HCT116 (cell line): ENCODE data around the gene KLF16. TPM values are rescaled to one million over a fixed set of nuclear protein-coding genes. Genes with fewer than 3 reads are reported as not detected.

Experiments used
- ATAC-seq: fragments of 200-7000 bp; cut with Tn5 transposase; 2 replicates; pipeline ENCODE4 v1.9.1; 2020; ENCODE audit warnings: mild to moderate bottlenecking, moderate library complexity
- BruUV-seq: library from RNA; stranded (reverse); fragments of 400-500 nt; replicated peaks from 2 replicates; lab custom pipeline; 2021; lab: Mats Ljungman, UMichigan
- CTCF ChIA-PET: fragments of 300-600 bp; sonication (Branson Sonifier 250); formaldehyde crosslinking; loops from one replicate; lab custom pipeline; 2021; ENCODE audit warnings: antibody characterized with exemption; lab: Charles Lee
- POLR2A ChIA-PET: fragments of 300-600, 350-600 bp; sonication (Branson Sonifier 250); formaldehyde crosslinking; loops from one replicate; lab custom pipeline; 2021; ENCODE audit warnings: antibody characterized with exemption; lab: Charles Lee
- RAD21 ChIA-PET, 2 experiments: fragments of 300-600 bp; sonication (Branson Sonifier 250); formaldehyde crosslinking; loops; one replicate each; lab custom pipeline; 2023; ENCODE audit warnings: low total read pairs in 2 of 2; ENCODE audit not compliant: uncharacterized antibody in 2 of 2, unreplicated experiment in 2 of 2, low non-redundant PET in 1 of 2; lab: Charles Lee
- DNase-seq: peaks from one replicate; pipeline ENCODE4 v3.0.0-alpha.2; 2010; ENCODE audit warnings: low read depth, low spot score
- H2AFZ ChIP-seq: fragments of 200-600 bp; shearing (Covaris generic), sonication (generic); 2 replicates; pipeline ENCODE4 v1.6.1; 2017; ENCODE audit warnings: low read depth, mixed run types, mixed read lengths, antibody characterized with exemption, low read length; ENCODE audit not compliant: poor library complexity, severe bottlenecking
- H3K27ac ChIP-seq: 2 replicates; pipeline ENCODE4 v1.5.1; 2012; ENCODE audit warnings: low read depth, low read length
- H3K27me3 ChIP-seq: fragments of 200-600 bp; sonication (generic); 2 replicates; pipeline ENCODE4 v1.6.1; 2016; ENCODE audit warnings: mixed run types, low read length, mixed read lengths; ENCODE audit not compliant: insufficient read depth
- H3K36me3 ChIP-seq, 2 experiments: fragments of 200-500 bp in 1 of 2; fragments of 200-600 bp in 1 of 2; sonication (Bioruptor generic) in 1 of 2; sonication (generic) in 1 of 2; 2 replicates each; pipeline versions ENCODE4 v1.5.1 to v1.6.1; 2014 to 2016; ENCODE audit warnings: low read length in 2 of 2, inconsistent platforms in 1 of 2, mixed read lengths in 1 of 2, mixed run types in 1 of 2; ENCODE audit not compliant: insufficient read depth in 2 of 2, control insufficient read depth in 1 of 2
- H3K4me1 ChIP-seq, 2 experiments: fragments of 200-600 bp in 1 of 2; sonication (generic) in 1 of 2; 2 replicates each; pipeline versions ENCODE4 v1.5.1 to v1.6.1; 2012 to 2017; ENCODE audit warnings: low read length in 2 of 2, inconsistent platforms in 1 of 2, mild to moderate bottlenecking in 1 of 2, mixed read lengths in 1 of 2, mixed run types in 1 of 2, moderate library complexity in 1 of 2; ENCODE audit not compliant: insufficient read depth in 2 of 2, control insufficient read depth in 1 of 2
- H3K4me2 ChIP-seq: fragments of 200-600 bp; sonication (generic); 2 replicates; pipeline ENCODE4 v1.6.1; 2017; ENCODE audit warnings: mixed run types, low read length, mixed read lengths
- H3K4me3 ChIP-seq, 2 experiments: fragments of 200-600 bp in 1 of 2; sonication (generic) in 1 of 2; replicated peaks in 1 of 2; 2 replicates each; pipeline ENCODE4 v1.5.1; 2011 to 2016; ENCODE audit warnings: low read length in 2 of 2, control low read depth in 1 of 2, low read depth in 1 of 2, mild to moderate bottlenecking in 1 of 2, mixed read lengths in 1 of 2, mixed run types in 1 of 2
- H3K79me2 ChIP-seq: fragments of 200-600 bp; sonication (generic); 2 replicates; pipeline ENCODE4 v1.6.1; 2017; ENCODE audit warnings: mild to moderate bottlenecking, mixed run types, low read length, moderate library complexity, mixed read lengths; ENCODE audit not compliant: insufficient read depth
- H3K9ac ChIP-seq: fragments of 200-600 bp; sonication (generic); 2 replicates; pipeline ENCODE4 v1.6.1; 2016; ENCODE audit warnings: low read length, mixed read lengths
- H3K9me2 ChIP-seq: fragments of 200-600 bp; sonication (generic), shearing (Covaris generic); 2 replicates; pipeline ENCODE4 v1.6.1; 2017; ENCODE audit warnings: mixed run types, mild to moderate bottlenecking, moderate library complexity; ENCODE audit not compliant: insufficient read depth
- H3K9me3 ChIP-seq, 2 experiments: fragments of 200-500 bp in 1 of 2; fragments of 200-600 bp in 1 of 2; sonication (Bioruptor generic) in 1 of 2; sonication (generic) in 1 of 2; 2 replicates each; pipeline ENCODE4 v1.6.1; 2014 to 2017; ENCODE audit warnings: low read length in 2 of 2, mixed read lengths in 2 of 2, inconsistent platforms in 1 of 2, low read depth in 1 of 2, mild to moderate bottlenecking in 1 of 2, mixed run types in 1 of 2, moderate library complexity in 1 of 2; ENCODE audit not compliant: control insufficient read depth in 1 of 2, insufficient read depth in 1 of 2
- H4K20me1 ChIP-seq: fragments of 200-600 bp; sonication (generic), shearing (Covaris generic); 2 replicates; pipeline ENCODE4 v1.6.1; 2017; ENCODE audit warnings: mixed run types, mild to moderate bottlenecking, moderate library complexity; ENCODE audit not compliant: insufficient read depth
- ATF3 ChIP-seq: IDR thresholded peaks from 2 replicates; pipeline ENCODE4 v1.6.1; 2012
- CBX3 ChIP-seq: IDR thresholded peaks from 2 replicates; pipeline ENCODE4 v1.6.1; 2012; ENCODE audit warnings: low read depth
- CEBPB ChIP-seq: IDR thresholded peaks from 2 replicates; pipeline ENCODE4 v1.6.1; 2012; ENCODE audit warnings: low read depth
- EGR1 ChIP-seq: IDR thresholded peaks from 2 replicates; pipeline ENCODE4 v1.6.1; 2012; ENCODE audit warnings: low read depth
- ELF1 ChIP-seq: IDR thresholded peaks from 2 replicates; pipeline ENCODE4 v1.6.1; 2012; ENCODE audit warnings: low read depth, borderline replicate concordance
- EZH2 ChIP-seq: fragments of 200-600 bp; sonication (generic); IDR thresholded peaks from 2 replicates; pipeline ENCODE4 v1.6.1; 2017; ENCODE audit warnings: antibody characterized with exemption, mixed run types
- EZH2phosphoT487 ChIP-seq: fragments of 200-600 bp; IDR thresholded peaks from 2 replicates; pipeline ENCODE4 v1.6.1; 2018; ENCODE audit warnings: antibody characterized with exemption, borderline replicate concordance
- FOSL1 ChIP-seq: IDR thresholded peaks from 2 replicates; pipeline ENCODE4 v1.6.1; 2012; ENCODE audit warnings: low read depth
- JUND ChIP-seq: IDR thresholded peaks from 2 replicates; pipeline ENCODE4 v1.6.1; 2012
- MAX ChIP-seq: IDR thresholded peaks from 2 replicates; pipeline ENCODE4 v1.6.1; 2012
- POLR2A ChIP-seq: IDR thresholded peaks from 2 replicates; pipeline ENCODE4 v1.7.0; 2011; ENCODE audit warnings: borderline replicate concordance; ENCODE audit not compliant: insufficient read depth, insufficient read length; ENCODE audit errors: extremely low read depth
- POLR2AphosphoS5 ChIP-seq: IDR thresholded peaks from 2 replicates; pipeline ENCODE4 v1.6.1; 2011; ENCODE audit warnings: mild to moderate bottlenecking, low read depth, low read length, moderate library complexity
- RAD21 ChIP-seq: IDR thresholded peaks from 2 replicates; pipeline ENCODE4 v1.6.1; 2012; ENCODE audit warnings: low read depth, mild to moderate bottlenecking
- SIN3A ChIP-seq: IDR thresholded peaks from 2 replicates; pipeline ENCODE4 v1.6.1; 2012; ENCODE audit warnings: low read depth
- SP1 ChIP-seq: IDR thresholded peaks from 2 replicates; pipeline ENCODE4 v1.6.1; 2012; ENCODE audit warnings: low read depth
- SRF ChIP-seq: IDR thresholded peaks from 2 replicates; pipeline ENCODE4 v1.6.1; 2012; ENCODE audit warnings: low read depth
- YY1 ChIP-seq: IDR thresholded peaks from 2 replicates; pipeline ENCODE4 v1.6.1; 2011; ENCODE audit warnings: low read length, low read depth, moderate library complexity, mild to moderate bottlenecking; ENCODE audit not compliant: insufficient replicate concordance; ENCODE audit errors: extremely low read depth
- ZBTB33 ChIP-seq: IDR thresholded peaks from 2 replicates; pipeline ENCODE4 v1.6.1; 2011; ENCODE audit warnings: mild to moderate bottlenecking, low read length, moderate library complexity; ENCODE audit not compliant: insufficient replicate concordance; ENCODE audit errors: extremely low read depth
- ZFX ChIP-seq: fragments of 450-650 bp; IDR thresholded peaks from 2 replicates; pipeline ENCODE4 v1.6.1; 2017
- intact Hi-C: fragments of 100-400 bp; cut with micrococcal nuclease; formaldehyde crosslinking; loops from 2 replicates; pipeline ENCODE4 v1.10.0; 2022
- total RNA-seq: library from RNA; stranded (reverse); gene quantifications from one replicate; pipeline ENCODE4 v1.2.1, GENCODE V29; 2021; ENCODE audit not compliant: unreplicated experiment

KLF16 gene
- total RNA-seq, 1 experiment from 2014 or later: 64.3 TPM

GRCh38 chr19:1852581-1853128 lies 10.7 kb downstream of the KLF16 start:
- intact Hi-C loops: no loop called here
- Histone ChIP-seq H3K27ac (peak overlapping the region; percentile 88), H2AFZ (no peak overlapping the region), H3K36me3 (peaks cover 0 to 7% of the 10 kb centered on the region in 2 experiments; a peak in 1 of 4 replicates), H3K27me3 (no peaks in the 10 kb centered on the region), H3K79me2 (peaks cover 71% of the 10 kb centered on the region), H3K4me2 (peak overlapping the region; percentile 83), H3K9me2 (no peaks in the 10 kb centered on the region), H3K4me1 (peaks cover 53 to 67% of the 10 kb centered on the region in 2 experiments), H3K4me3 (no peak overlapping the region), H4K20me1 (peaks cover 7% of the 10 kb centered on the region; the same call in 1 of the 2 replicates), H3K9me3 (no peaks in the 10 kb centered on the region), H3K9ac (peak overlapping the region; percentile 47; the same call in 1 of the 2 replicates)
- BruUV-seq: no TSS peak
- TF ChIP-seq EZH2phosphoT487: no peak
- no peak for TF ChIP-seq JUND
- no peak for TF ChIP-seq ATF3
- no peak for TF ChIP-seq CBX3
- TF ChIP-seq MAX: no peak
- no peak for TF ChIP-seq ELF1
- no peak for TF ChIP-seq SIN3A
- no peak for TF ChIP-seq SP1
- TF ChIP-seq ZBTB33: no peak
- no peak for TF ChIP-seq ZFX
- TF ChIP-seq FOSL1: no peak
- no peak for TF ChIP-seq SRF
- TF ChIP-seq POLR2A: no peak
- TF ChIP-seq YY1: no peak
- TF ChIP-seq EGR1: no peak
- TF ChIP-seq POLR2AphosphoS5: no peak
- TF ChIP-seq CEBPB: no peak
- no peak for TF ChIP-seq RAD21
- no peak for TF ChIP-seq EZH2
- ChIA-PET RAD21 (interaction anchor here in 1 of 2 experiments (0.6 kb wide), 1 partner anchor 80 kb away, joined by 4 read pairs; no protein-coding TSS in a partner anchor), CTCF (interaction anchor here (0.7 kb wide), 1 partner anchor 9 kb away, joined by 3 read pairs; no protein-coding TSS in a partner anchor), POLR2A (no interaction called here)
- ATAC-seq: no peak
- DNase-seq: no peak
